ENCODE data around the gene CYTH4.
"Not testable (repeated sequence)": the region's sequence is repeated elsewhere in the genome, so short reads cannot be mapped to it uniquely, and the experiment has no call there.

CYTH4 gene

DNA sequence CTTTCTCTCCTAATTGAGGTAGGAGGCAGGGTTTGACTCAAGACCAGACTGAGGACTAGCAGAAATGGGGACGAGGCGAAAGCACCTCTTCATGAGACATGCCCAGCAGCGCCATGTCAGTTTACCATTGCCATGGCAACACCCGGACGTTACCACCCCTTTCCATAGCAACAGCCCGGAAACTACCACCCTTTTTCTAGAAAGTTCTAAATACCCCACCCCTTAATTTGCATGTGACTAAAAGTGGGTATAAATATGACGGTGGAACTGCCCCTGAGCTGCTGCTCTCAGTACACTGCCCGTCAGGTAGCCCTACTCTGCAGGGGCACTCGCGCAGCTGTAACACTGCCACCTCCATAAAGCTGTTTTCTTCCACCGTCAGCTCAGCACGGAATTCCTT lies 32.3 kb upstream of the CYTH4 start:
- no peak for DNase-seq (ENCODE audit: low read depth)

DNA sequence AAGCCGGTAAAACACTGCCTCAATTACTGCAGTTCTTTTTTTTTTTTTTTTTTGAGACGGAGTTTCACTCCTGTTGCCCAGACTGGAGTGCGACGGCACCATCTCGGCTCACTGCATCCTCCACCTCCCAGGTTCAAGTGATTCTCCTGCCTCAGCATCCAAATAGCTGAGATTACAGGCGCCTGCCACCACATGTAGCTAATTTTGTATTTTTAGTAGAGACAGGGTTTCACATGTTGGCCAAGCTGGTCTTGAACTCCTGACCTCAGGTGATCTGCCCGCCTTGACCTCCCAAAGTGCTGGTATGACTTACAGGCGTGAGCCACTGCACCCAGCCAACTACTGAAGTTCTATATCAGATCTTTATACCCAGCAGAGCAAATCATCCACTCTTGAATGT lies 30.5 kb upstream of the CYTH4 start:
- not testable (repeated sequence) for DNase-seq (ENCODE audit: low read depth)

DNA sequence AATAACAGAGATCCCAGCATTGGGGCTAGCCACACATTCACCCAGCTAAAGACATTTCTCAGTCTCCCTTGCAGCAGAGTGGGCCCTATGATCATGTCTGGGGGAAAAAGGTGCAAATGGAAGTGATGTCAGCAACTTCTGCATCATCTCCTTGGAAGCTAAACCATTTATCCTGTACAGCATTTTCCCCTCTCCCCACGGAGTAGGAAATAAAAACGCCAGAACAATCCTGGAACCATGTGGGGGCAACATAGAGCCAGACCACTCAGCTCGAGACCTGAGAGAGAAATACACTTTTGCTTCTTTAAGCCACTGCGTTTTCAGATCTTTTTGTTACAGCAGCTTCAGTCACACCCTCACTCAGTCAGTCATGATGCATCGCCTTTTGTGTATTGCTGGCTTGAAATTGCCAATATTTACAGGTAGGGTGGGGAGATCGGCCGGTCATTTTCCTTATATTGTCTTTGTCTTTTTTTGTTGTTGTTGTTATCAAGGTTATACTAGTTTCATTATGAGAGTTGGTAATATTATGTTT lies 29.1 kb upstream of the CYTH4 start:
- no peak for DNase-seq (ENCODE audit: low read depth)

DNA sequence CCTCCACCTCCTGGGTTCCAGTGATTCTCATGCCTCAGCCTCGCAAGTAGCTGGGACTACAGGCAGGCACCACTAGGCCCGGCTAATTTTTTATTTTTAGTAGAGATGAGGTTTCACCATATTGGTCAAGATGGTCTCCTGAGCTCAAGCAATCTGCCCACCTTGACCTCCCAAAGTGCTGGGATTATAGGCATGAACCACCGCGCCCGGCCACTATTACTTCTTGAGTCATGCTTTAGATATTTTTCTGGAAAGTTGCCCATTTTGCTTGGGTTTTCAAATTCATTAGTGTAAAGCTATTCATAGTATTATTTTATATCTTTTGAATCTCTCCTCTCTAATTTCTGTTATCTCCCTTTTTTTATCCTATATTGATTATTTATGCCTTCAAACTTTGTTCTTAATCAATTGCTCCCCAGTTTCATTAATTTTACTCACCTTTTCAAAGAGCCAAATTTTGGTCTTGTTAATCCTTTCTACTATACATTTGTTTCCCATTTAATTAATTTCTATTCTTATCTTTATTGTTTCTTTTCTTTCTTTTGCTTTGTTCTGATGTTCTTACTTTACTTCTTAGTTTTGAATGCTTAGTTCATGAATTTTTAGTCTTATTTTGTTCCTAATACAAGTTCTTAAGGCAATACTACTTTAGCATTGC lies 28.0 kb upstream of the CYTH4 start:
- peak; percentile 78 for DNase-seq (ENCODE audit: low read depth)

DNA sequence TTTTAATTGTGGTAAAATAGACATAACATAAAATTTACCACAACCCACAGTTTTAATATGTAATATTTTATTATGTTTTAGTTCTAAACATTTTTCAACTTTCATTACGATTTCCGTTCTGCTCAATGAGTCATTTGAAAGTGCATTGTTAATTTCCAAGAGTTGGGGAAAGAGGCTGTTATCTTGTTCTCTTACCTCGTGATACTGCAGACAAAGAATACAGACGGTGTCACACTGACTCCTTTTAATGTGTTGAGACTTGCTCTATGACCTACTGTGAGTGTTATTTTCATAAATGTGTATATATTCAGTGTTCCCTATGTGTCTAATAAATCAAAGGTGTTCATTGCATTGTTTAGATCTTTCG lies 27.5 kb upstream of the CYTH4 start:
- no peak for DNase-seq (ENCODE audit: low read depth)

DNA sequence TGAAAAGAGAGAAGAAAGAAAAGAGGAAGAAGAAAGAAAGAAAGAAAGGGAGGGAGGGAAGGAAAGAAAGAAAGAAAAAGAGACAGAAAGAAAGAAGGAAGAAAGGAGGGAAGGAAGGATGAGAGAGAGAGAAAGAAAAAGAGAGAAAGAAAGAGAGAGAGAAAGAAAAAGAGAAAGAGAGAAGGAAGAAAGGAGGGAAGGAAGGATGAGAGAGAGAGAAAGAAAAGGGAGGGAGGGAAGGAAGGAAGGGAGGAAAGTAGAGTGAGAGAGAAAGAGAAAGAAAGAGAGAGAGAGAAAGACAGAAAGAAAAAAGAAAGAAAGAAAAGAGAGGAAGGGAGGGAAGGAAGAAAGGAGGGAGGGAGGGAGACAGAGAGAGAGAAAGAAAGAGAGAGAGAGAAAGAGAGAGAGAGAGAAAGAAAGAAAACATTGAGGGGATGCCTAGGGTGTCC lies 26.7 kb upstream of the CYTH4 start:
- DNase-seq (ENCODE audit: low read depth) = no peak

DNA sequence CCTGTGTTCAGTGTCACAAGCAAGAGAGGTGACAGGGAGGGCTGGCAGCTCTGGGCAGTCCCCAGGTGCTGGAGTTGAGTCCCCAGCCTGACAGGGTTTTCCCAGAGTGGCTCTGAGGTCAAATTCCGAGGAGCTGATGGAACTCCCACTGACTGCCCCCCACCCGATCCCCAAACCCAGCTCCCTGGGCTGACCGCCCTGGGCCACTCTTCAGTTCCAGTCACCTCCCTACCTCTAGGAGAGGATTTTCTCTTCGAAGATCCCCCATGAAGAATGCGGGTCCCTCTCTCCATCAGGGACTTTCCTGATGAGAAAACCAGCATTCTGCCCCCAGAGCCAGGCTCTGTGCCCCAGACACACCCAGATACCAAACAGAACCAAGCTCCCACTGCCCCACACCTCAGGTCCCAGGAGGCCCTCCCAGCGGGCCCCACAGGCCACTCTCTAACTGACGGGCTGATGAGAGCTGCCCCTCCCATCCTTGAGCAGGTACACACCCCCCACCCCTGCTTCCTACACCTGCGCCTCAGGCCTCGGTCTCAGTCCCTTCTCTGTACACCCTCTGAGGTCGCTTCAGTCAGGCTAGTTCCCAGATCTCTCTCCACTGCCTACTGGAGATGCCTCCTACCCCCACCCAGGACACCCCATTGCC lies 26.1 kb upstream of the CYTH4 start:
- no peak for DNase-seq (ENCODE audit: low read depth)

DNA sequence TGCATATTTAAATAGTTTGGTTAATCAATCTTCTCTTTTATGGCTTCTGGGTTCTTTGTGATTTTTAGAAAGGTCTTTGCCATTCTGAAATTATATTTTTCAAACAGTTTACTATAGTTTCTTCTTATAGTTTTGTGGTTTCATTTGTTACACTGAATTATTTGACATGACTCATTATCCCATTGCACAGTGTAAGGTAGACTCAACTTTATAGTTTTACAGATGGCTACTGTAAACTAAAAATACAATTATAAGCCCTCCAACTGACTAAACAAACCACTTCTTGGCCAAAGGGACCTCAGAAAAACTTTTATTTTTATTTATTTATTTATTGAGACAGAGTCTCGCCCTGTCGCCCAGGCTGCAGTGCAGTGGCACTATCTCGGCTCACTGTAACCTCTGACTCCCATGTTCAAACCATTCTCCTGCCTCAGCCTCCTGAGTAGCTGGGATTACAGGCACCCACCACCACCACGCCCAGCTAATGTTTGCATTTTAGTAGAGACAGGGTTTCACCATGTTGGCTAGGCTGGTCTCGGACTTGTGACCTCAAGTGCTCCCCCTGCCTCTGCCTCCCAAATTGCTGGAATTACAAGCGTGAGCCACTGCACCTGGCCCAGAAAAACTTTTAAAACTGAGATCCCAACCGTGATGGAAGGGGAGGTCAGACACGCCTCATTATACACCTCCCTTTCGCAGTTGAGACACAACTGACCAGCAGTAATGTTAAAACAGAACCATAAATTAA lies 24.1 kb upstream of the CYTH4 start:
- DNase-seq (ENCODE audit: low read depth) = no peak

DNA sequence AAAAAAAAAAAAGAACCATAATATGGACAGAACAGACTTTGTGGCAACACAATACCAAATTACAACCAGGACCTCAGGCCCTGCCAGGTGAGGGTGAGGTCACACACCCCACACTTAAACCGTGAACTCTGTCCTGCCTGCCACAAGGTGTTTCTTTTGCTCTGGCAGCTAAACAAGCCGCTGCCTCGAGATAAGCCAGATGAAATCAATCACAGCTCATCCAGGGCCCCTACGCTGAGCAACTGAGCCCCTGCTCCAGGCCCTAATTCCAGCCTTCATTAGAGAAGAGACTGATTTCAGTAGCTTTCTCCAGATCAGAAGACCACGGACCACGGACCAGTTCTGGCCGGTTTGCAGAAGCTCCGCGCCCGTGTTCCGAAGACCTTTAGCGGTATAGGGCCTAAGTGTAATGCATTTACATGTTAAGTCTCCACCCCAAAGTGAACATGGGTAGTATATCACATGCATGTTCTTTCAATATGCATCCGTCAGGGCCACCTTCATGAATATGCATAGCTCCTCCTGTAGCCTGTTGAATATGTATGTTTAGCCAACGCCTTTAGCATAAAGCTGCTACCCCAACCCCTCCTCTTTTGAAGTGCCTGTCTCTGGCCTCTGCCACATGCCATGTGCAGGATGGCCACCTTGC lies 23.4 kb upstream of the CYTH4 start:
- DNase-seq (ENCODE audit: low read depth) = no peak

DNA sequence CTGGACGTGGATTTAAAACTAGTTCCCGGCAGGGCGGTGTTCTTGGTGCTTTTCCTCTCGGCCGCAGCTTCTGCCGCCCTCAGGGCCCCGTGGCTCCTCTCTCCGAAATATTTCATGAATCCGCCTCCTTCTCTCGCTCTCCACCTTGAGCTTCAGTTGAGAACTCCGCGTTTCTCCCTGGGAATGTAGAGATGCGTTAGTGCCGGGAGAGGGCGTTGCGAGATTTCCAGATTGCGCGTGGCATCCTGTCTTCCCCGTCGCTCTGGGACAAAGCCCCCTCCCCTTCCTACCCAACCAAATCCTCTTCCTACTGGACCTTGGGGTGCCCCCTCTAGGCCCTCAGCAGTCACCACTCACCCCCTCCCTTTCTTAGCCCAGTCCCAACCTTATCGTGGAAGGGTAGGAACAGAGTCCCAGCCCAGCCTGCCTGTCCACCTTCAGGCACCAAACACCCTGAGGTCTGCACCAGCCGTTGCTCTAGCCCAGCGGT lies 22.7 kb upstream of the CYTH4 start:
- DNase-seq (ENCODE audit: low read depth) = peak; percentile 59

DNA sequence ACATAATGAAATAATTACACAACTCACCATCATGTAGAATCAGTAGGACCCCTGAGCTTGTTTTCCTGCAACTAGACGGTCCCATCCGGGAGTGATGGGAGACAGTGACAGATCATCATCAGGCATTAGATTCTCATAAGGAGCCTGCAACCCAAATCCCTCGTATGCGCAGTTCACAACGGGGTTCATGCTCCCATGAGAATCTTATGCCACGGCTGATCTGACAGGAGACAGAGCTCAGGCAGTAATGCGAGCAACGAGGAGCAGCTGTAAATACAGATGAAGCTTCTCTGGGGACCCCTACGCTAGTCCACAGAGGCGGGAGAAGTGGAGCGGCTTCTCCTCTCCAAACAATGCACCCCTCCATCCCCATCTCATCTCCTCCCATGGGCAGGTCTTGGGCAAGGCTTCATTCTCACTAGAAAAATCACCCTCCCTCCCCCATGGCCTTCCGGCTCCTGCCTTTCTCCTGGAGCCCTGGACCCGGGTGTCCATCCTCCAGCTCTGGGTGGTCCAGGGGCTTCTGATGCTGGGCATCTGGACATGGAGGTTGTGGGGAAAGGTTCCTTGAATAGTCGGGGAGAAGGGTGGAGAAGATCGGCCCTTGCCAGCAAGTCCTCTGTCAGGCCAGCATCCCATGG lies 22.0 kb upstream of the CYTH4 start:
- no peak for DNase-seq (ENCODE audit: low read depth)

DNA sequence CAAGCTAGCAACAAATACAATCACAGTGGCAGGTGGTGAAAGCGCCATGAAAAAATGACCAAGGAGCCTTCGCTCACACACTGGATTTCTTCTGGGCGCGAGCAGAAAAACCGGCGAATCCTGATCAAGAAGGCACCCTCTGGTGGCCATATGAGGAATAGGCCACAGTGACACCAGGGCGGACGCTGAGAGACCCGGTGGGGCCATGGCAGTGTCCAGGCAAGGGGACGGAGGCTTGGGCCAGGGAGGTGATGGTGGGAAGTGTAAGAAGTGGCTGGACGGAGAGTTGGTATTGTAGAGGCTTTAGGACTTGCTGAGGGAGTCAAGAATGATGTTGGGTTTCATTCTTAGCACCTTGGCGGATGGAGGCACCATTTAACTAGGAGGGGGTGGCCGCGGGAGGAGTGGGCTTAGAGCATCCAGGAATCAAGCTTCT lies 21.4 kb upstream of the CYTH4 start:
- peak; percentile 63 for DNase-seq (ENCODE audit: low read depth)

DNA sequence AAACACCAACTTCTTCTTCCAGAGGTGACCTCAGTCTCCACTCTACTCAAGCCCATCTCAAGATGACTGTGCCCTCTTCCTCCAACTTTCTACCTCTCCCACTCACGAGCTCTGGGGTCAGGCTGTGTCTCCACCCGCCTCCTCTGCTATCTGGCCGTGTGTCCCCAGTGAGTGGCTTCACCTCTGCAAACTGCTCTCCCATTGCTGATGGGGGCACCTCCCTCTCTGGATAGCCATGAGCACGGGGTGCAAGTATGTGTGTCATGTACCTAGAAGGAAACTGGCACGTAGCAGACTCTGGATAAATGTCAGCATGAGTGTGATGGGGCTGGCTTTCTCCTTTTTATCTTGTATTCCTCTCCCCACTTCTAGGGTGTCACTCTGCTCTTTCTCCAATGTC lies 20.0 kb upstream of the CYTH4 start:
- no peak for DNase-seq (ENCODE audit: low read depth)

DNA sequence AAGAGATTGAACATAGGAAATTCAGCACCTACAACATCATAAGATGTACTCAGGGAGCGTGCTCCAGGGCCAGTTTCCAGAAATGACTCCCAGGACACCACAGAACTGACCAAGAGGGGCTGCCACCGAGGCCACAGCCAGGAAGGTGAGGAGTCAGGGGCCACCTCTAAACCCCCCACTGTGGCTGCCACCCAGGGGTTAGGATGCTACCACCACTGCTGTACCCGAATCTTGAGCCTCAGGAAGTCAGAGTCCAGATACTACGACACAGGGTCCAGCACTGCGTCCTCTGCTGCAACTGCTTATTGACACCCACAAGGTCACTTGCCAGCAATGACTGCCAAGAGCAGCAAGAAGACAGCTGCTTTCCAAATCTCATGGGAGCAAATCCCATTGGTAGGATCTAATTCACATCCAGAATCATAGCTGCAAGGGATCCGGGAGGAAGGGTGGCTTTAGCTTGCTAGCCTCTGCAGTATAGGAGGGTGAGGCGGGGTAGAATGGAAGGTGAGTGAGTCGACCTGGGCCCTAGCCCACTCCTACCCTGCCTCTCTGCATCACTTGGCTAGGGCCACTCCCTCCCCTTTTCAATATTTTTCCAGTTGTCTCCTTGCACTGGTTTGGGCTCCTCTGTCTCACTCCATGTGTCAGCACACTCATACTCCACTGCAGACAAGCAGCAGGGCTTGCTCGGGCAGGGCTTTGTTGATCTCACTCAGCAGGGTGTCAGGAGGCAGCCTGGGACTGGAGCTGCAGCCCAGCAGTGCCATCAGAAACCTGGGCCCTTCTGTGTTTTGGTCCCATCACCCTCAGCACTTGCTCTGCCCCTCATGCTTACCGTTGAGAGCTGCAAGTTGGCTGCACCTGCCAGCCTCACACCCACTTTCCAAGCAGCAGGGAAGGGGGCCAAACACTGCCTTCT lies 18.1 kb upstream of the CYTH4 start:
- no peak for DNase-seq (ENCODE audit: low read depth)

DNA sequence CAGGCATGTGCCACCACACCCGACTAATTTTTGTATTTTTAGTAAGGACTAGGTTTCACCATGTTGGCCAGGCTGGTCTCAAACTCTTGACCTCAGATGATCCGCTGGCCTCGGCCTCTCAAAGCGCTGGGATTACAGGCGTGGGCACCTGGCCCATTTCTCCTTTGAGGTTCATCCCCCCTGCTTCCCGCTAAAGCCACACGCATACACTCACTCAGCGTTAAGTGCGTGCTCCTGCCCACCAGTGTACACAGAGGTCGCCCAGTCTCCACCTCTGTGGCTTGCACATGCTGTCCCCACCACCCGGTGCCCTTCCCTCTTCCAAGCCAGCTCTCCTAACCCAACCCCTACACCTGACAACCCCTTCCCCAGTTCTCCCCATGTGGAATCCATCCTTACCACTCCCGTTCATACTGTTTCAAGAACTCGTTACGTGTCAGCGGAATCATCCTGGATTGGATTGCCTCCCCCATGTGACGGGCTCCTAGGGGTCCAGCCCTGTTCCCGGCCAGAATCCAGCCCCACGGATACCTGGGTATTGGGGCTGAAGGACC lies 15.7 kb upstream of the CYTH4 start:
- no peak for DNase-seq (ENCODE audit: low read depth)

DNA sequence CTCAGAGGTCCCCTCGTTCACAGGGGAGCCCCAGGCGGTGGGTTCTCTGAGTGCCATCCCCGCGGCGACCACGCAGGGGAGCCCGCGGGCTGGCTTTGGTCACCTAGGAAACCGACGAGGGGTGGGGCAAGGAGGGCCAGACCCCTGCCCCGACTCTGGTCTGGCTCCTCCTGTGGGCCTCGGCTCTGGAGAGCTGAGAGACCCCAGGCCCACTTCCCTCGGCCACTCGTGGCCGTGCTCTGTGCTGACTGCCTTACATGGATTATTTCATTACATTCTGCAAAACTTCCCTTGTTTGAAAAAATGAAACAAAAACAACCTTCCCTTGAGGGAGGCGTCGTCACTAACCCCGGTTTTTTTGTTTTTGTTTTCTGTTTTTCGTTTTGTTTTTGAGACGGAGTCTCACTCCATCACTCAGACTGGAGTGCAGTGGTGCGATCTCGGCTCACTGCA lies 15.1 kb upstream of the CYTH4 start:
- DNase-seq (ENCODE audit: low read depth) = peak; percentile 41

DNA sequence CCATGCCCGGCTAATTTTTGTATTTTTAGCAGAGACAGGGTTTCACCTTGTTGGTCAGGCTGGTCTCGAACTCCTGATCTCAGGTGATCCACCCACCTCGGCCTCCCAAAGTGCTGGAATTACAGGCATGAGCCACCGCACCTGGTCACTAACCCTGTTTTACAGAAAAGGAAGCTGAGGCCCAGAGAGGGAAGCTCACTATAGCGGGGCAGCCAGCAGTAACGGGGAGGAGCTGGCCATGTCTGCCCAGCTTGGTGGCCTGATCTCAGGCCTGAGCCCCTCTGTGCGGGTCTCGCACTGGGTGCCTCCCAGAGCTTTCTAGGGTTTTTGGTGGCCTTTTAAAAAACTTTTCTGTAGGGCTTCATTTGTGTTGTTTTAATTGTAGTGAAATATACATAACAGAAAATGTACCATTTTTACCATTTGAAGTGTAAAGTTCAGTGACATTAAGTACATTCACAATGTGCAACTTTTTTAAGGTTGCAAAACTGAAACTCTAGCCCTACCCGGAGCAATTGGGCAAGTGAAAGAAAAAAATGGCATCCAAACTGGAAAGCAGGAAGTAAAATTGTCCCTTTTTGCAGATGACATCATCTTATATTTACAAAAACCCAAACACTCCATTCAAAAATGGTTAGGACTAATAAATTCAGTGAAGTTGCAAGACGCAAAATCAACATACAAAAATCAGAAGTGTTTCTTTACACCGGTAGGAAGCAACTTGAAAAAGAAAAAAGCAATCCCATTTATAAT lies 14.5 kb upstream of the CYTH4 start:
- DNase-seq (ENCODE audit: low read depth) = no peak

DNA sequence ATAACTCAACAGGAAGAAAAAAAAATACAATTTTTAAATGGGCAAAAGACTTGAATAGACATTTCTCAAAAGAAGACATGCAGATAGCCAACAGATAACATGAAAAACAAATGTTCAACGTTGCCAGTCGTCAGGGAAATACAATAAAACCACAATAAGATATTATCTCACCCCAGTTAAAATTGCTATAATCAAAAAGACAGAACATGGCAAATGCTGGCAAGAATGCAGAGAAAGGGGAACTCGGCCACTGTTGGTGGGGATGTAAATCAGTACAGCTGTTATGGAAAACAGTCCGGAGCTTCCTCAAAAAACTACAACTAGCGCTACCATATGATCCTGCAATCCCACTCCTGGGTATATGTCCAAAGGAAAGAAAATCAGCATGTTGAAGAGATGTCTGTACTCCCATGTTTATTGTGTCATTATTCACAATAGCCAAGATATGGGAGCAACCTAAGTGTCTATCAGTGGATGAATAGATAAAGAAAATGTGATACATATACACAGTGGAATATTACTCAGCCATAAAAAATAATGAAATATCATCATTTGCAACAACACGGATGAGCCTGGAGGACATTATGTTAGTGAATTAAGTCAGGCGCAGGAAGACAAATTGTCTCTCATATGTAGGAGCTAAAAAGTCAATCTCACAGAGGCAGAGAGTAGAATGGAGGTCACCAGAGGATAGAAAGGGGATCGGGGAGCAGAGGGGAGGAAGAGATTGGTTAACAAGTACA lies 12.2 kb upstream of the CYTH4 start:
- DNase-seq (ENCODE audit: low read depth) = no peak

Data from EH (cell line).